ENCODE results near the gene TTC7B. TPM values are rescaled to one million over a fixed set of nuclear protein-coding genes. Genes with fewer than 3 reads are reported as not detected.

Gene TTC7B
- polyA plus RNA-seq, 1 donor (not counting 4 experiments of a cell fraction or from before 2014, with no cell fraction given): 21.4 TPM

- dilution Hi-C loops (cut with MboI; ENCODE audit: extremely low pct_ligation_motif_present, low sequenced_read_pairs): no loop called here
- H3K36me3 ChIP-seq (ENCODE audit: control insufficient read depth in 2 of 2, extremely low read depth in 1 of 2, insufficient read depth in 2 of 2, low read length in 2 of 2): no peaks in the 10 kb centered on the region
- H4K20me1 ChIP-seq (ENCODE audit: control insufficient read depth, extremely low read depth, insufficient read depth, low read length): peaks cover 3% of the 10 kb centered on the region
- DNase-seq (ENCODE audit: low read depth, low spot score) (no peak), FAIRE-seq (no peak)
- H2AFZ ChIP-seq (ENCODE audit: control insufficient read depth, low read length): no peak overlapping the region
- H3K4me1 ChIP-seq (ENCODE audit: control insufficient read depth, extremely low read depth, insufficient read depth, low read length): peaks cover 15% of the 10 kb centered on the region
- H3K27ac ChIP-seq (ENCODE audit: control insufficient read depth, insufficient read depth, low read length): no peak overlapping the region
- H3K9me1 ChIP-seq (ENCODE audit: control insufficient read depth, extremely low read depth, insufficient read depth, low read length): peaks cover 2% of the 10 kb centered on the region
- no peaks in the 10 kb centered on the region for H3K27me3 ChIP-seq (ENCODE audit: control insufficient read depth, extremely low read depth, insufficient read depth, low read length)
- H3K9me3 ChIP-seq (ENCODE audit: control insufficient read depth, low read depth, low read length): no peaks in the 10 kb centered on the region
- TF ChIP-seq EZH2 (IDR thresholded peaks at IDR 0.05; ENCODE audit: low read length): no peak
- no peak for TF ChIP-seq CTCF (optimal IDR thresholded peaks at IDR 0.05 in 1 of 3, IDR thresholded peaks at IDR 0.05 in 1 of 3, conservative IDR thresholded peaks at IDR 0.05 in 1 of 3; ENCODE audit: extremely low read depth in 1 of 3, insufficient read depth in 2 of 3, low read length in 3 of 3)
- no peak overlapping the region for H3K9ac ChIP-seq (ENCODE audit: control insufficient read depth, extremely low read depth, insufficient read depth, low read length)
- no peak overlapping the region for H3K4me2 ChIP-seq (ENCODE audit: control insufficient read depth, extremely low read depth, insufficient read depth, low read depth, low read length)
- H3K79me2 ChIP-seq (ENCODE audit: control insufficient read depth, insufficient read depth, low read length): peaks cover 31% of the 10 kb centered on the region
- no peak overlapping the region for H3K4me3 ChIP-seq (ENCODE audit: control insufficient read depth in 2 of 3, extremely low read depth in 1 of 3, insufficient read depth in 2 of 3, low read depth in 1 of 3, low read length in 3 of 3)
Measured at GRCh38 chr14:90804292-90805083, 11.7 kb downstream of the TTC7B start.

- FAIRE-seq: no peak
- no peak for DNase-seq (ENCODE audit: low read depth, low spot score)
- H3K79me2 ChIP-seq (ENCODE audit: control insufficient read depth, insufficient read depth, low read length): peaks cover 27% of the 10 kb centered on the region
- H3K9me1 ChIP-seq (ENCODE audit: control insufficient read depth, extremely low read depth, insufficient read depth, low read length): no peaks in the 10 kb centered on the region
- H3K4me2 ChIP-seq (ENCODE audit: control insufficient read depth, extremely low read depth, insufficient read depth, low read depth, low read length): no peak overlapping the region
- no peak overlapping the region for H3K4me3 ChIP-seq (ENCODE audit: control insufficient read depth in 2 of 3, extremely low read depth in 1 of 3, insufficient read depth in 2 of 3, low read depth in 1 of 3, low read length in 3 of 3)
- H4K20me1 ChIP-seq (ENCODE audit: control insufficient read depth, extremely low read depth, insufficient read depth, low read length): peaks cover 3% of the 10 kb centered on the region
- no peak overlapping the region for H3K9ac ChIP-seq (ENCODE audit: control insufficient read depth, extremely low read depth, insufficient read depth, low read length)
- H3K27me3 ChIP-seq (ENCODE audit: control insufficient read depth, extremely low read depth, insufficient read depth, low read length): no peaks in the 10 kb centered on the region
- no peak overlapping the region for H3K27ac ChIP-seq (ENCODE audit: control insufficient read depth, insufficient read depth, low read length)
- no peak overlapping the region for H2AFZ ChIP-seq (ENCODE audit: control insufficient read depth, low read length)
- no peak for TF ChIP-seq CTCF (optimal IDR thresholded peaks at IDR 0.05 in 1 of 3, IDR thresholded peaks at IDR 0.05 in 1 of 3, conservative IDR thresholded peaks at IDR 0.05 in 1 of 3; ENCODE audit: extremely low read depth in 1 of 3, insufficient read depth in 2 of 3, low read length in 3 of 3)
- TF ChIP-seq EZH2 (IDR thresholded peaks at IDR 0.05; ENCODE audit: low read length): no peak
- peaks cover 10% of the 10 kb centered on the region for H3K4me1 ChIP-seq (ENCODE audit: control insufficient read depth, extremely low read depth, insufficient read depth, low read length)
- peaks cover 2% of the 10 kb centered on the region for H3K9me3 ChIP-seq (ENCODE audit: control insufficient read depth, low read depth, low read length)
- dilution Hi-C loops (cut with MboI; ENCODE audit: extremely low pct_ligation_motif_present, low sequenced_read_pairs): no loop called here
- H3K36me3 ChIP-seq (ENCODE audit: control insufficient read depth in 2 of 2, extremely low read depth in 1 of 2, insufficient read depth in 2 of 2, low read length in 2 of 2): no peaks in the 10 kb centered on the region
Measured at GRCh38 chr14:90803249-90803648, 13.0 kb downstream of the TTC7B start.

Measured in keratinocyte (primary cell).